WTC11 (cell line): ENCODE results near the gene CDK17. TPM values are rescaled to one million over a fixed set of nuclear protein-coding genes. Genes with fewer than 3 reads are reported as not detected.

Experiments
- ATAC-seq: fragments of 200-7000 bp; cut with Tn5 transposase; 2 replicates; pipeline ENCODE4 v1.10.0; 2021; ENCODE audit warnings: mild to moderate bottlenecking, moderate library complexity
- CTCF ChIA-PET: fragments of 300-600 bp; sonication (Branson Sonifier 250); formaldehyde crosslinking; loops from one replicate; lab custom pipeline; 2021; ENCODE audit warnings: antibody characterized with exemption; lab: Charles Lee
- POLR2A ChIA-PET: fragments of 350-600 bp; sonication (Branson Sonifier 250); formaldehyde crosslinking; loops from one replicate; lab custom pipeline; 2021; ENCODE audit warnings: antibody characterized with exemption; lab: Charles Lee
- DNase-seq: peaks from one replicate; pipeline ENCODE4 v3.0.0; 2021; ENCODE audit warnings: low spot score
- H3K27ac Mint-ChIP-seq: 2 replicates; pipeline ENCODE4 v1.8.0; 2021; ENCODE audit warnings: mixed read lengths
- H3K27me3 Mint-ChIP-seq: 2 replicates; pipeline ENCODE4 v1.8.0; 2021; ENCODE audit warnings: low read depth, mild to moderate bottlenecking, moderate library complexity, mixed read lengths
- H3K36me3 Mint-ChIP-seq: 2 replicates; pipeline ENCODE4 v1.8.0; 2021; ENCODE audit warnings: mixed read lengths
- H3K4me1 Mint-ChIP-seq: 2 replicates; pipeline ENCODE4 v1.8.0; 2022; ENCODE audit warnings: mixed read lengths
- H3K4me3 Mint-ChIP-seq: 2 replicates; pipeline ENCODE4 v1.8.0; 2021; ENCODE audit warnings: mild to moderate bottlenecking, moderate library complexity, mixed read lengths
- H3K9me3 Mint-ChIP-seq: 2 replicates; pipeline ENCODE4 v1.8.0; 2021; ENCODE audit warnings: mixed read lengths
- CREB1 ChIP-seq: sonication (generic); formaldehyde crosslinking; IDR thresholded peaks from 2 replicates; pipeline ENCODE4 v1.8.0; 2023; ENCODE audit warnings: mild to moderate bottlenecking, missing genetic modification reagents
- ELF4 ChIP-seq: sonication (generic); formaldehyde crosslinking; IDR thresholded peaks from 2 replicates; pipeline ENCODE4 v1.8.1; 2022; ENCODE audit warnings: low read depth, mild to moderate bottlenecking, moderate library complexity, missing genetic modification reagents
- EMX1 ChIP-seq: fragments of 250-450 bp; sonication (Bioruptor Pico); IDR thresholded peaks from 2 replicates; pipeline ENCODE4 v1.8.0; 2021; ENCODE audit warnings: mild to moderate bottlenecking
- FOXK1 ChIP-seq: sonication (generic); formaldehyde crosslinking; IDR thresholded peaks from 2 replicates; pipeline ENCODE4 v1.8.0; 2022; ENCODE audit warnings: mild to moderate bottlenecking, moderate library complexity, missing genetic modification reagents
- HMGA2 ChIP-seq: fragments of 250-450 bp; sonication (Bioruptor Pico); IDR thresholded peaks from 2 replicates; pipeline ENCODE4 v1.4.0; 2021; ENCODE audit warnings: mild to moderate bottlenecking, moderate library complexity
- MLX ChIP-seq: sonication (generic); formaldehyde crosslinking; IDR thresholded peaks from 2 replicates; pipeline ENCODE4 v1.8.1; 2023; ENCODE audit warnings: mild to moderate bottlenecking, missing genetic modification reagents, moderate library complexity
- RELA ChIP-seq: sonication (generic); formaldehyde crosslinking; IDR thresholded peaks from 2 replicates; pipeline ENCODE4 v1.8.1; 2022; ENCODE audit warnings: missing genetic modification reagents, mild to moderate bottlenecking, borderline replicate concordance
- TEAD1 ChIP-seq: sonication (generic); formaldehyde crosslinking; IDR thresholded peaks from 2 replicates; pipeline ENCODE4 v1.8.0; 2022; ENCODE audit warnings: mild to moderate bottlenecking, missing genetic modification reagents
- TEAD4 ChIP-seq: sonication (generic); formaldehyde crosslinking; IDR thresholded peaks from 2 replicates; pipeline ENCODE4 v1.8.0; 2022; ENCODE audit warnings: mild to moderate bottlenecking, missing genetic modification reagents
- ZNF396 ChIP-seq: fragments of 250-450 bp; sonication (Bioruptor Pico); IDR thresholded peaks from 2 replicates; pipeline ENCODE4 v1.8.0; 2021; ENCODE audit warnings: mild to moderate bottlenecking, moderate library complexity, borderline replicate concordance
- ZNF671 ChIP-seq: fragments of 250-450 bp; sonication (Bioruptor Pico); IDR thresholded peaks from 2 replicates; pipeline ENCODE4 v1.8.0; 2021; ENCODE audit warnings: mild to moderate bottlenecking
- total RNA-seq: library from RNA; stranded (reverse); gene quantifications from 3 replicates; pipeline ENCODE4 v1.2.3, GENCODE V29; 2021
- TF ChIP-seq, protein P1 (sequence below): sonication (generic); formaldehyde crosslinking; IDR thresholded peaks from 2 replicates; pipeline ENCODE4 v1.8.1; 2023; ENCODE audit warnings: mild to moderate bottlenecking, missing genetic modification reagents, moderate library complexity
- TF ChIP-seq, protein P2 (sequence below): sonication (generic); formaldehyde crosslinking; IDR thresholded peaks from 2 replicates; pipeline ENCODE4 v1.8.0; 2022; ENCODE audit warnings: mild to moderate bottlenecking, missing genetic modification reagents
- TF ChIP-seq, protein P3 (sequence below): sonication (generic); formaldehyde crosslinking; IDR thresholded peaks from 2 replicates; pipeline ENCODE4 v1.8.1; 2023; ENCODE audit warnings: mild to moderate bottlenecking, missing genetic modification reagents
- TF ChIP-seq, protein P4 (sequence below): fragments of 250-450 bp; sonication (Bioruptor Pico); IDR thresholded peaks from 2 replicates; pipeline ENCODE4 v1.8.0; 2021; ENCODE audit warnings: mild to moderate bottlenecking
- TF ChIP-seq, protein P5 (sequence below): sonication (generic); formaldehyde crosslinking; IDR thresholded peaks from 2 replicates; pipeline ENCODE4 v1.8.1; 2022; ENCODE audit warnings: missing genetic modification reagents, borderline replicate concordance

Gene CDK17
- total RNA-seq, 1 experiment from 2014 or later: 20.0 TPM

- Mint-ChIP-seq H3K27me3 (no peaks in the 10 kb centered on the region), H3K4me1 (peaks cover 24% of the 10 kb centered on the region), H3K4me3 (no peak overlapping the region), H3K9me3 (peaks cover 15% of the 10 kb centered on the region), H3K27ac (no peak overlapping the region), H3K36me3 (peaks cover 13% of the 10 kb centered on the region)
- DNase-seq: no peak
- ATAC-seq: no peak
- POLR2A ChIA-PET: no interaction called here
- CTCF ChIA-PET: no interaction called here
- no peak for TF ChIP-seq EMX1 (CRISPR knock-in tag)
- no peak for TF ChIP-seq HMGA2 (CRISPR knock-in tag)
- no peak for TF ChIP-seq RELA
- no peak for TF ChIP-seq TEAD1 (CRISPR knock-in tag)
- TF ChIP-seq, protein P1, sequence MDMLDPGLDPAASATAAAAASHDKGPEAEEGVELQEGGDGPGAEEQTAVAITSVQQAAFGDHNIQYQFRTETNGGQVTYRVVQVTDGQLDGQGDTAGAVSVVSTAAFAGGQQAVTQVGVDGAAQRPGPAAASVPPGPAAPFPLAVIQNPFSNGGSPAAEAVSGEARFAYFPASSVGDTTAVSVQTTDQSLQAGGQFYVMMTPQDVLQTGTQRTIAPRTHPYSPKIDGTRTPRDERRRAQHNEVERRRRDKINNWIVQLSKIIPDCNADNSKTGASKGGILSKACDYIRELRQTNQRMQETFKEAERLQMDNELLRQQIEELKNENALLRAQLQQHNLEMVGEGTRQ (CRISPR knock-in tag): no peak
- TF ChIP-seq CREB1 (CRISPR knock-in tag): no peak
These were observed 23.4 kb downstream of the CDK17 start for GRCh38 chr12:96376865-96377264.

DNA sequence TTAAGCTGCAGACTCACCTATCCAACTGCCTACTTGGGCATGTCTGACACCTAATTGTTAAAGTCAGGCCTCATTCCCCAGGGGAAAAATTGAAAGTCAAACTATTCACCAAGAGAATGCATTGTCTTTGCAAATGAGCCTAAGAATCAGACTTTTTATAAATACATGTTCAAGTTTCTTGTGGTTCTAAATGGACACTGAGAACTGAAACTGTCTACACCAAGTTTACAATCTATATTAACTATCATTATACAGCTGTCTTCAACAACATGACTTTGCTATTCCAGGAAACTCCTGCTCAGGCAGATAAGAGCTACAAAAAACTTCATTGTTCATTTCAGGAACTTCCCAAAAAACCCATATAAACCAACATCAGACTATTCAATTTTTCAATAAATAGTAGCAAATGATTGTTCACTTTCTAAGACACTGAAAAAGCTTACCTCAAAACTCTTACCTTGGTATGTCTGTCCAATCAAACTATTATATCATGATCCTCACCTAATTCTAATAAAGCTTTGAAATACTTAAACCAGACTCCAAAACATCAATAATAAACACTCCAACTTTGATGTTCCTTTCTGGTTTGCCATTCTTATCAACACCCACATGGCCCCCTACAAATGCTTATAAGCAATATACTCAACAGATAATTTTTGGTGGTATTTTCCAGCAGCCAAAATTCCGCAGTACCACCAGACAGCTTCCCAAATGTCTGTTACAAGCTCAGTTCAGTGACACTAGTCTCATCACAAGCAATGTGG is 24.2 kb downstream of the CDK17 start:
- H3K4me1 Mint-ChIP-seq: peaks cover 31% of the 10 kb centered on the region
- TF ChIP-seq, protein P2, sequence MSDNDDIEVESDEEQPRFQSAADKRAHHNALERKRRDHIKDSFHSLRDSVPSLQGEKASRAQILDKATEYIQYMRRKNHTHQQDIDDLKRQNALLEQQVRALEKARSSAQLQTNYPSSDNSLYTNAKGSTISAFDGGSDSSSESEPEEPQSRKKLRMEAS (CRISPR knock-in tag): no peak
- TF ChIP-seq, protein P3, sequence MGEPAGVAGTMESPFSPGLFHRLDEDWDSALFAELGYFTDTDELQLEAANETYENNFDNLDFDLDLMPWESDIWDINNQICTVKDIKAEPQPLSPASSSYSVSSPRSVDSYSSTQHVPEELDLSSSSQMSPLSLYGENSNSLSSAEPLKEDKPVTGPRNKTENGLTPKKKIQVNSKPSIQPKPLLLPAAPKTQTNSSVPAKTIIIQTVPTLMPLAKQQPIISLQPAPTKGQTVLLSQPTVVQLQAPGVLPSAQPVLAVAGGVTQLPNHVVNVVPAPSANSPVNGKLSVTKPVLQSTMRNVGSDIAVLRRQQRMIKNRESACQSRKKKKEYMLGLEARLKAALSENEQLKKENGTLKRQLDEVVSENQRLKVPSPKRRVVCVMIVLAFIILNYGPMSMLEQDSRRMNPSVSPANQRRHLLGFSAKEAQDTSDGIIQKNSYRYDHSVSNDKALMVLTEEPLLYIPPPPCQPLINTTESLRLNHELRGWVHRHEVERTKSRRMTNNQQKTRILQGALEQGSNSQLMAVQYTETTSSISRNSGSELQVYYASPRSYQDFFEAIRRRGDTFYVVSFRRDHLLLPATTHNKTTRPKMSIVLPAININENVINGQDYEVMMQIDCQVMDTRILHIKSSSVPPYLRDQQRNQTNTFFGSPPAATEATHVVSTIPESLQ (CRISPR knock-in tag): no peak
- POLR2A ChIA-PET: no interaction called here
- DNase-seq (no peak), ATAC-seq (no peak)
- H3K27me3 Mint-ChIP-seq: no peaks in the 10 kb centered on the region
- CTCF ChIA-PET: interaction anchor here (0.5 kb wide), 1 partner anchor 77 kb away, joined by 3 read pairs; no protein-coding TSS in a partner anchor
- H3K4me3 Mint-ChIP-seq: no peak overlapping the region
- H3K36me3 Mint-ChIP-seq: peaks cover 13% of the 10 kb centered on the region
- peaks cover 15% of the 10 kb centered on the region for H3K9me3 Mint-ChIP-seq
- no peak overlapping the region for H3K27ac Mint-ChIP-seq

DNA sequence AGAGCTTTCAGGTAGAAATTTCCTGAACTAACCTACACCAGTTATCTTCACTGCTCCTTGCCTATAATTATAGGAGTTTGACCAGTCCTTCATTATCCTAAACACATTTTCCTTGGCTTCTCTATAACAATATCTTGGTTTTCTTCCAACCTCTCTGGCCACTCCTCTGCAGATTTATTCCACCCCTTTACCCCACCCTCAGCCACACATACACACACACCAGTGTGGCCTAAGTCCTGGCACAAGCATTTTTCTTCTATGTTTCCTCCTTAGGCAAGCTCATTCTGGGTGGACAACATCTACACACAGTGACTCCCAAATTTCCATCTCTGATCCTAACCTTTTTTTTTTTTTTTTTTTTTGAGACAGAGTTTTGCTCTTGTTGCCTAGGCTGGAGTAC is 25.1 kb downstream of the CDK17 start:
- POLR2A ChIA-PET: no interaction called here
- no peak for ATAC-seq
- H3K27ac Mint-ChIP-seq: no peak overlapping the region

More for the DNA sequence above, 25.1 kb downstream of the CDK17 start:
- H3K4me1 Mint-ChIP-seq: peaks cover 39% of the 10 kb centered on the region
- CTCF ChIA-PET: no interaction called here
- TF ChIP-seq, protein P4, sequence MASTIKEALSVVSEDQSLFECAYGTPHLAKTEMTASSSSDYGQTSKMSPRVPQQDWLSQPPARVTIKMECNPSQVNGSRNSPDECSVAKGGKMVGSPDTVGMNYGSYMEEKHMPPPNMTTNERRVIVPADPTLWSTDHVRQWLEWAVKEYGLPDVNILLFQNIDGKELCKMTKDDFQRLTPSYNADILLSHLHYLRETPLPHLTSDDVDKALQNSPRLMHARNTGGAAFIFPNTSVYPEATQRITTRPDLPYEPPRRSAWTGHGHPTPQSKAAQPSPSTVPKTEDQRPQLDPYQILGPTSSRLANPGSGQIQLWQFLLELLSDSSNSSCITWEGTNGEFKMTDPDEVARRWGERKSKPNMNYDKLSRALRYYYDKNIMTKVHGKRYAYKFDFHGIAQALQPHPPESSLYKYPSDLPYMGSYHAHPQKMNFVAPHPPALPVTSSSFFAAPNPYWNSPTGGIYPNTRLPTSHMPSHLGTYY (CRISPR knock-in tag): no peak
- TF ChIP-seq ZNF671 (CRISPR knock-in tag) (no peak), ZNF396 (no peak), ELF4 (no peak), MLX (CRISPR knock-in tag) (no peak), FOXK1 (CRISPR knock-in tag) (no peak), TEAD4 (CRISPR knock-in tag) (no peak)
- TF ChIP-seq, protein P5, sequence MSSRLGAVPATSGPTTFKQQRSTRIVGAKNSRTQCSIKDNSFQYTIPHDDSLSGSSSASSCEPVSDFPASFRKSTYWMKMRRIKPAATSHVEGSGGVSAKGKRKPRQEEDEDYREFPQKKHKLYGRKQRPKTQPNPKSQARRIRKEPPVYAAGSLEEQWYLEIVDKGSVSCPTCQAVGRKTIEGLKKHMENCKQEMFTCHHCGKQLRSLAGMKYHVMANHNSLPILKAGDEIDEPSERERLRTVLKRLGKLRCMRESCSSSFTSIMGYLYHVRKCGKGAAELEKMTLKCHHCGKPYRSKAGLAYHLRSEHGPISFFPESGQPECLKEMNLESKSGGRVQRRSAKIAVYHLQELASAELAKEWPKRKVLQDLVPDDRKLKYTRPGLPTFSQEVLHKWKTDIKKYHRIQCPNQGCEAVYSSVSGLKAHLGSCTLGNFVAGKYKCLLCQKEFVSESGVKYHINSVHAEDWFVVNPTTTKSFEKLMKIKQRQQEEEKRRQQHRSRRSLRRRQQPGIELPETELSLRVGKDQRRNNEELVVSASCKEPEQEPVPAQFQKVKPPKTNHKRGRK: no peak
- H3K27me3 Mint-ChIP-seq: no peaks in the 10 kb centered on the region
- H3K36me3 Mint-ChIP-seq: peaks cover 10% of the 10 kb centered on the region
- DNase-seq: no peak
- no peak overlapping the region for H3K4me3 Mint-ChIP-seq
- H3K9me3 Mint-ChIP-seq: peaks cover 15% of the 10 kb centered on the region
